Kidney (tissue), 14 donors: Measurements from ENCODE around the gene TENT5C. TPM values are rescaled to one million over a fixed set of nuclear protein-coding genes. Genes with fewer than 3 reads are reported as not detected.

ENCODE experiments used
- DNase-seq, 5 donors: peaks; one replicate each; pipeline ENCODE4 v3.0.0-alpha.2; 2013 to 2020
- FAIRE-seq: peaks from 2 replicates; lab custom pipeline; 2012; peaks lifted over from hg19 to GRCh38; lab: Jason Lieb, UNC
- H3K27ac ChIP-seq, 2 donors: one replicate each; pipeline ENCODE4 v1.7.0; 2013; ENCODE audit warnings: low read depth in 2 of 2, low read length in 2 of 2, inconsistent platforms in 1 of 2
- H3K27me3 ChIP-seq: one replicate; pipeline ENCODE4 v1.7.1; 2013; ENCODE audit warnings: low read length, inconsistent platforms; ENCODE audit not compliant: control insufficient read depth, insufficient read depth
- H3K36me3 ChIP-seq, 3 donors: one replicate each; pipeline versions ENCODE4 v1.7.0 to v1.7.1; 2013; ENCODE audit warnings: low read length in 3 of 3, control low read depth in 1 of 3, inconsistent platforms in 1 of 3; ENCODE audit not compliant: insufficient read depth in 3 of 3, control insufficient read depth in 2 of 3
- H3K4me1 ChIP-seq, 3 donors: one replicate each; pipeline versions ENCODE4 v1.7.0 to v1.7.1; 2013; ENCODE audit warnings: low read length in 3 of 3, inconsistent platforms in 1 of 3, low read depth in 1 of 3; ENCODE audit not compliant: control insufficient read depth in 2 of 3, insufficient read depth in 2 of 3
- H3K4me3 ChIP-seq, 3 donors: one replicate each; pipeline versions ENCODE4 v1.7.0 to v1.8.1; 2013; ENCODE audit warnings: low read length in 3 of 3, control low read depth in 1 of 3, inconsistent platforms in 1 of 3
- H3K9ac ChIP-seq, 3 donors: one replicate each; pipeline versions ENCODE4 v1.7.0 to v1.7.1; 2013; ENCODE audit warnings: low read length in 3 of 3, control low read depth in 1 of 3, inconsistent platforms in 1 of 3
- H3K9me3 ChIP-seq, 3 donors: one replicate each; pipeline versions ENCODE4 v1.7.0 to v1.7.1; 2013; ENCODE audit warnings: low read length in 3 of 3, control low read depth in 1 of 3, inconsistent platforms in 1 of 3; ENCODE audit not compliant: control insufficient read depth in 2 of 3, insufficient read depth in 1 of 3
- intact Hi-C: fragments of 100-400 bp; cut with DNase I; formaldehyde crosslinking; loops from one replicate; pipeline ENCODE4 v1.11.1; 2022
- polyA plus RNA-seq: library from polyadenylated mRNA; stranded (reverse); fragments of 350-450 nt; fragmentation: Illumina TruSeq; extraction: RNeasy Lipid Tissue Mini Kit (QIAGEN cat#74804); gene quantifications from one replicate; pipeline ENCODE4 v1.2.3, GENCODE V29; 2014; ENCODE audit warnings: low read depth, low replicate concordance; ENCODE audit not compliant: insufficient read depth
- total RNA-seq: library from RNA; stranded (reverse); fragmentation: NEBNext Ultra II Directional; extraction: Animal tissue kit (Norgen Biotek cat#: 25700); gene quantifications from one replicate; pipeline ENCODE4 v1.2.1, GENCODE V29; 2021
- TF ChIP-seq, protein P1 (sequence below): IDR thresholded peaks from 3 replicates; pipeline ENCODE4 v1.5.1; 2012; ENCODE audit warnings: mild to moderate bottlenecking, moderate library complexity, borderline replicate concordance; ENCODE audit not compliant: insufficient read depth; ENCODE audit errors: extremely low read depth
- donor health status: control.
- donor health status: control.
- donor health status: control.
- donor health status: control.
- donor health status: control.
- donor health status: DM: yes; HTN: yes; CAD: no.
- donor health status: Normal renal cell carcinoma (clear cell type).

The TENT5C gene
- total and polyA plus RNA-seq, 2 donors from 2014 or later: 6.1 to 22.2 TPM

GRCh38 chr1:117669572-117669971 lies 63.7 kb downstream of the TENT5C start:
- no peaks in the 10 kb centered on the region for H3K27me3 ChIP-seq
- peaks cover 0 to 2% (median 0%) of the 10 kb centered on the region in 3 donors for H3K4me1 ChIP-seq
- TF ChIP-seq, protein P1, sequence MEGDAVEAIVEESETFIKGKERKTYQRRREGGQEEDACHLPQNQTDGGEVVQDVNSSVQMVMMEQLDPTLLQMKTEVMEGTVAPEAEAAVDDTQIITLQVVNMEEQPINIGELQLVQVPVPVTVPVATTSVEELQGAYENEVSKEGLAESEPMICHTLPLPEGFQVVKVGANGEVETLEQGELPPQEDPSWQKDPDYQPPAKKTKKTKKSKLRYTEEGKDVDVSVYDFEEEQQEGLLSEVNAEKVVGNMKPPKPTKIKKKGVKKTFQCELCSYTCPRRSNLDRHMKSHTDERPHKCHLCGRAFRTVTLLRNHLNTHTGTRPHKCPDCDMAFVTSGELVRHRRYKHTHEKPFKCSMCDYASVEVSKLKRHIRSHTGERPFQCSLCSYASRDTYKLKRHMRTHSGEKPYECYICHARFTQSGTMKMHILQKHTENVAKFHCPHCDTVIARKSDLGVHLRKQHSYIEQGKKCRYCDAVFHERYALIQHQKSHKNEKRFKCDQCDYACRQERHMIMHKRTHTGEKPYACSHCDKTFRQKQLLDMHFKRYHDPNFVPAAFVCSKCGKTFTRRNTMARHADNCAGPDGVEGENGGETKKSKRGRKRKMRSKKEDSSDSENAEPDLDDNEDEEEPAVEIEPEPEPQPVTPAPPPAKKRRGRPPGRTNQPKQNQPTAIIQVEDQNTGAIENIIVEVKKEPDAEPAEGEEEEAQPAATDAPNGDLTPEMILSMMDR: no peak
- intact Hi-C loops: no loop called here
- H3K27ac ChIP-seq: no peak overlapping the region
- no peak overlapping the region for H3K9ac ChIP-seq
- no peak overlapping the region for H3K4me3 ChIP-seq
- H3K9me3 ChIP-seq: no peaks in the 10 kb centered on the region
- DNase-seq (no peak), FAIRE-seq (no peak)
- no peaks in the 10 kb centered on the region for H3K36me3 ChIP-seq

GRCh38 chr1:117670976-117671780 lies 65.3 kb downstream of the TENT5C start:
- H3K27me3 ChIP-seq: no peaks in the 10 kb centered on the region
- DNase-seq (no peak), FAIRE-seq (no peak)
- H3K36me3 ChIP-seq: no peaks in the 10 kb centered on the region
- TF ChIP-seq, protein P1: no peak
- H3K4me3 ChIP-seq: no peak overlapping the region
- intact Hi-C loops: no loop called here
- H3K9me3 ChIP-seq: no peaks in the 10 kb centered on the region
- H3K27ac ChIP-seq: no peak overlapping the region
- no peak overlapping the region for H3K9ac ChIP-seq
- H3K4me1 ChIP-seq: peaks cover 0 to 2% (median 0%) of the 10 kb centered on the region in 3 donors

DNA sequence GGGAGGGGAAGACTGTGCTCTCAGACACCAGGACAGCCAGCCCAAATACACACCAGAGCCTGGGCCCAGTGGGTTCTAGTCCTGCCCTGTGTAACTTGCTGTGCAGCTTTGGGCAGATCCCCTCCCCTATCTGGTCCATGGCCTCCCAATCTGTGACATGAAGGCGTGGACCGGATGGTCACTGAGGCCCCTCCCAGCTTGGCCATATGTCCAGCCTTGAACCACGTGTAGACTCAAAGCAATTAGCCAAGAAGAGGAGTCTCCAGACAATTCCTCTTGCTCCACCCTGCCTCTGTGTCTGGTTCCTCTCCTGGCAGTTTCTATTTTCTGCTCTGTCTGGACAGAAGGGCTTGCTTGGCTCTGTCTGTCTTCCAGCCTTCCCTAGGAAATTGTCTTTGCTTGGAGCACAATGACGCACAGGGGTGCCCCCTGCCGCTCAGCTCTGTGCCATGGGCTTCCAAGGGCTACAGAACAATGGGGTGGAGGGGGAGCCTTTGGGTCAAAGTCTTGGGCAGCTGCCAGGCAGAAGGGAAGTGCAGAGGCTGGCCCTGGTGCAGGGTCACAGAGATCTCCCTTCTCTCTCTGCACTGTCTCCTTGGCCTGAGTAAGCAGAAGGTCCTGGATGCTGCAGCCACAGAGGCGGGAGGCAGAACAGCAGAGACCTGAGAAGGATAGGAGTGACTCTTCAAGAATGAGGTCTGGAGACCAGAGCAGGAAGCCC lies 66.1 kb downstream of the TENT5C start:
- no peak for FAIRE-seq
- no peaks in the 10 kb centered on the region for H3K9me3 ChIP-seq
- TF ChIP-seq, protein P1: peak; percentile 35
- H3K27me3 ChIP-seq: no peaks in the 10 kb centered on the region
- H3K4me3 ChIP-seq: no peak overlapping the region
- H3K27ac ChIP-seq: no peak overlapping the region
- DNase-seq: peak in 3 of 5 donors; percentile 20 to 41 (median 20)
- intact Hi-C loops: no loop called here
- no peak overlapping the region for H3K9ac ChIP-seq
- H3K4me1 ChIP-seq: peaks cover 0 to 2% (median 0%) of the 10 kb centered on the region in 3 donors
- no peaks in the 10 kb centered on the region for H3K36me3 ChIP-seq
